ENCODE data around the gene SPAM1.
"Not testable (repeated sequence)": the region's sequence is repeated elsewhere in the genome, so short reads cannot be mapped to it uniquely, and the experiment has no call there.

Gene SPAM1
- 0 to 0.12 (median 0) reads per million in 18 experiments for total RNA-seq

GRCh38 chr7:123924941-123925340 lies at the start of gene SPAM1:
SPAM1 (plus strand) TSS chr7:123925241; CDS start chr7:123953571, 28,330 bp downstream.
- DNase-seq, result no peak

- DNase-seq, result no peak
Measured at GRCh38 chr7:123876557-123877256, 48.3 kb upstream of the SPAM1 start.

- DNase-seq, result no peak
Measured at GRCh38 chr7:123879628-123880027, 45.4 kb upstream of the SPAM1 start.

- DNase-seq, result no peak
Measured at GRCh38 chr7:123881300-123881699, 43.7 kb upstream of the SPAM1 start.

- no peak for DNase-seq
Measured at GRCh38 chr7:123883154-123883553, 41.9 kb upstream of the SPAM1 start.

GRCh38 chr7:123888192-123888591 lies 36.8 kb upstream of the SPAM1 start:
- DNase-seq, result no peak

- DNase-seq, result not testable (repeated sequence)
Measured at GRCh38 chr7:123894753-123895152, 30.3 kb upstream of the SPAM1 start.

GRCh38 chr7:123901101-123901500 lies 23.9 kb upstream of the SPAM1 start:
- no peak for DNase-seq

- no peak for DNase-seq
Measured at GRCh38 chr7:123905714-123906113, 19.3 kb upstream of the SPAM1 start.

GRCh38 chr7:123916240-123916724 lies 8.8 kb upstream of the SPAM1 start:
- peak; percentile 4 to 28 for DNase-seq

- no peak for DNase-seq
Measured at GRCh38 chr7:123917878-123918277, 7.2 kb upstream of the SPAM1 start.

- DNase-seq, result no peak
Measured at GRCh38 chr7:123918309-123918708, 6.7 kb upstream of the SPAM1 start.

GRCh38 chr7:123923599-123923998 lies 1.4 kb upstream of the SPAM1 start:
- DNase-seq, result no peak

GRCh38 chr7:123929107-123929506 lies 4.1 kb downstream of the SPAM1 start:
- DNase-seq, result no peak

- no peak for DNase-seq
Measured at GRCh38 chr7:123929655-123930054, 4.6 kb downstream of the SPAM1 start.

GRCh38 chr7:123935436-123936381 lies 10.7 kb downstream of the SPAM1 start:
- DNase-seq, result no peak

GRCh38 chr7:123936388-123936787 lies 11.3 kb downstream of the SPAM1 start:
- DNase-seq, result no peak

GRCh38 chr7:123939784-123940183 lies 14.7 kb downstream of the SPAM1 start:
- no peak for DNase-seq

- DNase-seq, result no peak
Measured at GRCh38 chr7:123941391-123942180, 16.5 kb downstream of the SPAM1 start.

- no peak for DNase-seq
Measured at GRCh38 chr7:123944395-123944794, 19.4 kb downstream of the SPAM1 start.

- no peak for DNase-seq
Measured at GRCh38 chr7:123945938-123946337, 20.9 kb downstream of the SPAM1 start.

GRCh38 chr7:123948136-123948535 lies 23.1 kb downstream of the SPAM1 start:
- no peak for DNase-seq
